GM12878 (cell line): ENCODE data around the gene KLF6. TPM values are rescaled to one million over a fixed set of nuclear protein-coding genes. Genes with fewer than 3 reads are reported as not detected.

Source experiments
- ATAC-seq: fragments of 200-7000 bp; cut with Tn5 transposase; 3 replicates; pipeline ENCODE4 v1.9.1; 2020; ENCODE audit warnings: mild to moderate bottlenecking, moderate library complexity
- BruUV-seq: library from RNA; stranded (reverse); fragments of 400-500 nt; replicated peaks from 2 replicates; lab custom pipeline; 2021; lab: Mats Ljungman, UMichigan
- CTCF ChIA-PET: fragments of 300-600 bp; sonication (Branson Sonifier 250); formaldehyde crosslinking; extraction: SDS; loops from one replicate; lab custom pipeline; 2021; ENCODE audit warnings: inconsistent platforms; lab: Yijun Ruan, JAX
- POLR2A ChIA-PET: fragments of 350-600 bp; formaldehyde crosslinking; extraction: SDS; loops from one replicate; lab custom pipeline; 2021; ENCODE audit warnings: inconsistent platforms; lab: Charles Lee
- RAD21 ChIA-PET: fragments of 300-600 bp; sonication (Branson Sonifier 250); formaldehyde crosslinking; loops from one replicate; lab custom pipeline; 2023; ENCODE audit warnings: antibody characterized with exemption; ENCODE audit not compliant: unreplicated experiment; lab: Charles Lee
- SMC1A ChIA-PET: fragments of 300-600 bp; sonication (Branson Sonifier 250); formaldehyde crosslinking; loops from one replicate; lab custom pipeline; 2023; ENCODE audit not compliant: unreplicated experiment, uncharacterized antibody; lab: Charles Lee
- DNase-seq: peaks from one replicate; pipeline ENCODE4 v3.0.0-alpha.2; 2011; ENCODE audit warnings: low read depth, low spot score
- FAIRE-seq: peaks from 3 replicates; lab custom pipeline; 2011; peaks lifted over from hg19 to GRCh38; lab: Jason Lieb, UNC
- H2AFZ ChIP-seq: 2 replicates; pipeline ENCODE4 v1.6.0; 2011; ENCODE audit warnings: low read depth, low read length, control low read depth; ENCODE audit not compliant: control insufficient read depth
- H3K27ac ChIP-seq: 2 replicates; pipeline ENCODE4 v1.5.1; 2011; ENCODE audit warnings: control low read depth; ENCODE audit not compliant: control insufficient read depth, insufficient read depth
- H3K27me3 ChIP-seq, 2 experiments: replicated peaks in 1 of 2; 2 replicates each; pipeline versions ENCODE4 v1.6.0 to v1.6.1; 2011; ENCODE audit warnings: low read length in 1 of 2; ENCODE audit not compliant: control insufficient read depth in 2 of 2, insufficient read depth in 2 of 2
- H3K36me3 ChIP-seq, 2 experiments: 2 replicates each; pipeline ENCODE4 v1.5.1; 2011; ENCODE audit warnings: low read length in 1 of 2; ENCODE audit not compliant: control insufficient read depth in 2 of 2, insufficient read depth in 2 of 2
- H3K4me1 ChIP-seq: 2 replicates; pipeline ENCODE4 v1.6.1; 2011; ENCODE audit warnings: mild to moderate bottlenecking, low read length, moderate library complexity, mixed read lengths; ENCODE audit not compliant: control insufficient read depth, insufficient read depth
- H3K4me2 ChIP-seq: 2 replicates; pipeline ENCODE4 v1.6.0; 2011; ENCODE audit warnings: control low read depth; ENCODE audit not compliant: control insufficient read depth, insufficient read depth
- H3K4me3 ChIP-seq: fragments of 200-600 bp; sonication (generic); 2 replicates; pipeline ENCODE4 v1.5.1; 2016
- H3K79me2 ChIP-seq: 2 replicates; pipeline ENCODE4 v1.6.0; 2011; ENCODE audit warnings: low read length; ENCODE audit not compliant: control insufficient read depth, insufficient read depth
- H3K9ac ChIP-seq: 2 replicates; pipeline ENCODE4 v1.8.0; 2011; ENCODE audit warnings: low read length, control low read depth, mixed read lengths; ENCODE audit not compliant: control insufficient read depth, insufficient read depth
- H3K9me3 ChIP-seq: replicated peaks from 3 replicates; pipeline ENCODE4 v1.5.1; 2011; ENCODE audit warnings: mild to moderate bottlenecking, low read length; ENCODE audit not compliant: control insufficient read depth, insufficient read depth
- H4K20me1 ChIP-seq: 2 replicates; pipeline ENCODE4 v1.6.0; 2011; ENCODE audit not compliant: control insufficient read depth, insufficient read depth
- ATF2 ChIP-seq: IDR thresholded peaks from 2 replicates; pipeline ENCODE4 v1.6.1; 2012; ENCODE audit warnings: low read length, inconsistent platforms
- CBX5 ChIP-seq: sonication (generic); IDR thresholded peaks from 2 replicates; pipeline ENCODE4 v1.6.1; 2016; ENCODE audit warnings: low read depth, moderate library complexity, mild to moderate bottlenecking, inconsistent platforms
- ETV6 ChIP-seq, 2 experiments: fragments of 450-650 bp in 1 of 2; IDR thresholded peaks in 1 of 2; conservative IDR thresholded peaks in 1 of 2; 2 replicates each; pipeline ENCODE4 v1.6.1; 2014; ENCODE audit warnings: antibody characterized with exemption in 1 of 2, borderline replicate concordance in 1 of 2, low read depth in 1 of 2, mild to moderate bottlenecking in 1 of 2, moderate library complexity in 1 of 2
- HDAC2 ChIP-seq: fragments of 200-600 bp; sonication (generic); IDR thresholded peaks from 2 replicates; pipeline ENCODE4 v1.6.1; 2017
- NR2C2 ChIP-seq: IDR thresholded peaks from 2 replicates; pipeline ENCODE4 v1.6.1; 2011; ENCODE audit warnings: borderline replicate concordance, low read depth; ENCODE audit not compliant: control insufficient read depth, insufficient read length
- WGBS: methylation state at CpG from one replicate; pipeline ENCODE4 v1.1.6; 2016; ENCODE audit warnings: low lambda C conversion rate; ENCODE audit not compliant: insufficient replicate concordance, insufficient coverage; ENCODE audit errors: missing lambda C conversion rate; 5-methylcytosine and 5-hydroxymethylcytosine counted together
- in situ Hi-C: fragments of 300-500 bp; cut with MboI; formaldehyde crosslinking; loops from 9 replicates; pipeline ENCODE4 v1.14.3; 2018; ENCODE audit warnings: mixed read lengths
- intact Hi-C: fragments of 100-400 bp; cut with micrococcal nuclease; formaldehyde crosslinking; loops from one replicate; pipeline ENCODE4 v1.14.2; 2022; ENCODE audit not compliant: unreplicated experiment
- polyA plus RNA-seq, 11 experiments: library from polyadenylated mRNA; depleted of rRNA in 4 of 11; unstranded in 6 of 11; stranded (reverse) in 5 of 11; fragments of >200 nt; fragmentation: Nextera tagmentation in 4 of 11; fragmentation: Illumina TruSeq in 1 of 11; extraction: Ambion mirVana in 4 of 11; extraction: Trizol in 1 of 11; gene quantifications; 1 replicate in 1 of 11; 2 replicates in 10 of 11; pipeline versions ENCODE4 v1.2.1 to v1.2.3, GENCODE V29; 2011 to 2016; ENCODE audit warnings: inconsistent platforms in 2 of 11, missing spikeins in 2 of 11, low read depth in 1 of 11
- total RNA-seq, 4 experiments: library from RNA; depleted of rRNA in 3 of 4; stranded (reverse); fragments of >200 nt in 3 of 4; fragmentation: Illumina TruSeq in 1 of 4; extraction: Trizol in 1 of 4; gene quantifications; 2 replicates each; pipeline versions ENCODE4 v1.2.1 to v1.2.3, GENCODE V29; 2013 to 2021
- TF ChIP-seq, protein P1 (sequence below): fragments of 450-650 bp; formaldehyde crosslinking; IDR thresholded peaks from 2 replicates; pipeline ENCODE4 v1.4.0; 2020; ENCODE audit warnings: mild to moderate bottlenecking, moderate library complexity

The KLF6 gene
- total and polyA plus RNA-seq, 10 of the 15 experiments (the other 5 are each of a cell fraction or from before 2014, with no cell fraction given): 7.4 to 54.1 (median 23.5) TPM

GRCh38 chr10:3825244-3825643, 40.2 kb upstream of the KLF6 start (continued):
- TF ChIP-seq, protein P1, sequence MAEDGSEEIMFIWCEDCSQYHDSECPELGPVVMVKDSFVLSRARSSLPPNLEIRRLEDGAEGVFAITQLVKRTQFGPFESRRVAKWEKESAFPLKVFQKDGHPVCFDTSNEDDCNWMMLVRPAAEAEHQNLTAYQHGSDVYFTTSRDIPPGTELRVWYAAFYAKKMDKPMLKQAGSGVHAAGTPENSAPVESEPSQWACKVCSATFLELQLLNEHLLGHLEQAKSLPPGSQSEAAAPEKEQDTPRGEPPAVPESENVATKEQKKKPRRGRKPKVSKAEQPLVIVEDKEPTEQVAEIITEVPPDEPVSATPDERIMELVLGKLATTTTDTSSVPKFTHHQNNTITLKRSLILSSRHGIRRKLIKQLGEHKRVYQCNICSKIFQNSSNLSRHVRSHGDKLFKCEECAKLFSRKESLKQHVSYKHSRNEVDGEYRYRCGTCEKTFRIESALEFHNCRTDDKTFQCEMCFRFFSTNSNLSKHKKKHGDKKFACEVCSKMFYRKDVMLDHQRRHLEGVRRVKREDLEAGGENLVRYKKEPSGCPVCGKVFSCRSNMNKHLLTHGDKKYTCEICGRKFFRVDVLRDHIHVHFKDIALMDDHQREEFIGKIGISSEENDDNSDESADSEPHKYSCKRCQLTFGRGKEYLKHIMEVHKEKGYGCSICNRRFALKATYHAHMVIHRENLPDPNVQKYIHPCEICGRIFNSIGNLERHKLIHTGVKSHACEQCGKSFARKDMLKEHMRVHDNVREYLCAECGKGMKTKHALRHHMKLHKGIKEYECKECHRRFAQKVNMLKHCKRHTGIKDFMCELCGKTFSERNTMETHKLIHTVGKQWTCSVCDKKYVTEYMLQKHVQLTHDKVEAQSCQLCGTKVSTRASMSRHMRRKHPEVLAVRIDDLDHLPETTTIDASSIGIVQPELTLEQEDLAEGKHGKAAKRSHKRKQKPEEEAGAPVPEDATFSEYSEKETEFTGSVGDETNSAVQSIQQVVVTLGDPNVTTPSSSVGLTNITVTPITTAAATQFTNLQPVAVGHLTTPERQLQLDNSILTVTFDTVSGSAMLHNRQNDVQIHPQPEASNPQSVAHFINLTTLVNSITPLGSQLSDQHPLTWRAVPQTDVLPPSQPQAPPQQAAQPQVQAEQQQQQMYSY (CRISPR knock-in tag): no peak
- TF ChIP-seq HDAC2: no peak
- TF ChIP-seq ATF2: no peak
- TF ChIP-seq CBX5: no peak

- intact Hi-C loops: no loop called here
- 81% methylated on average over 10 of the region's 10 CpGs for WGBS
- H3K79me2 ChIP-seq: no peaks in the 10 kb centered on the region
- H3K27me3 ChIP-seq: no peaks in the 10 kb centered on the region
- H3K4me1 ChIP-seq: no peaks in the 10 kb centered on the region
- H3K4me2 ChIP-seq: no peak overlapping the region
- ATAC-seq: no peak
- H3K4me3 ChIP-seq: no peak overlapping the region
- TF ChIP-seq NR2C2 (no peak), ETV6 (conservative IDR thresholded peaks at IDR 0.05 in 1 of 2, IDR thresholded peaks at IDR 0.05 in 1 of 2; ENCODE audit: borderline replicate concordance in 1 of 2, low read depth in 1 of 2) (no peak)
- no peak overlapping the region for H3K27ac ChIP-seq
- SMC1A ChIA-PET: interaction anchor here (2.4 to 15.5 kb wide), 2 partner anchors 10 to 29 kb away, joined by 8 to 280 read pairs; no protein-coding TSS in a partner anchor
- in situ Hi-C loops: no loop called here
- no peak for DNase-seq
- no peak overlapping the region for H2AFZ ChIP-seq
- CTCF ChIA-PET: no interaction called here
- RAD21 ChIA-PET: interaction anchor here (1.2 kb wide), 1 partner anchor 29 kb away, joined by 3 read pairs; no protein-coding TSS in a partner anchor
- POLR2A ChIA-PET: interaction anchor here (0.5 to 1.4 kb wide), 3 partner anchors 9 to 1626 kb away, joined by 3 to 7 read pairs (median 5); no protein-coding TSS in a partner anchor
- no peak for FAIRE-seq
- H3K36me3 ChIP-seq: no peaks in the 10 kb centered on the region
- no peaks in the 10 kb centered on the region for H3K9me3 ChIP-seq
- no TSS peak for BruUV-seq
- H4K20me1 ChIP-seq: no peaks in the 10 kb centered on the region
- no peak overlapping the region for H3K9ac ChIP-seq
Observed at GRCh38 chr10:3822541-3823330, 37.7 kb upstream of the KLF6 start.
